IMR-90 (cell line): Measurements from ENCODE around the gene CCDC136. TPM values are rescaled to one million over a fixed set of nuclear protein-coding genes. Genes with fewer than 3 reads are reported as not detected.

ENCODE experiments used
- ATAC-seq: fragments of 200-7000 bp; cut with Tn5 transposase; 2 replicates; pipeline ENCODE4 v1.9.1; 2020; ENCODE audit warnings: low read depth, mild to moderate bottlenecking, moderate library complexity
- BruUV-seq: library from RNA; stranded (reverse); fragments of 400-500 nt; replicated peaks from 2 replicates; lab custom pipeline; 2021; lab: Mats Ljungman, UMichigan
- CTCF ChIA-PET: fragments of 300-600 bp; formaldehyde crosslinking; extraction: SDS; loops from one replicate; lab custom pipeline; 2021; ENCODE audit warnings: antibody characterized with exemption; lab: Yijun Ruan, JAX
- POLR2A ChIA-PET: fragments of 300-600 bp; sonication (Branson Sonifier 250); formaldehyde crosslinking; loops from one replicate; lab custom pipeline; 2022; ENCODE audit warnings: antibody characterized with exemption; ENCODE audit not compliant: unreplicated experiment; lab: Charles Lee
- DNase-seq: peaks from one replicate; pipeline ENCODE4 v3.0.0; 2013
- H2AFZ ChIP-seq: replicated peaks from 2 replicates; pipeline ENCODE3; 2013; ENCODE audit warnings: low read length, mild to moderate bottlenecking; ENCODE audit not compliant: poor library complexity
- H2AK5ac ChIP-seq: 2 replicates; pipeline ENCODE4 v1.6.1; 2013; ENCODE audit warnings: low read depth, low read length, inconsistent platforms
- H2AK9ac ChIP-seq: replicated peaks from 2 replicates; pipeline ENCODE3; 2013; ENCODE audit warnings: mild to moderate bottlenecking, low read depth, low read length, moderate library complexity; ENCODE audit not compliant: poor library complexity
- H2BK120ac ChIP-seq: 2 replicates; pipeline ENCODE4 v1.6.1; 2013; ENCODE audit warnings: low read depth, low read length, inconsistent platforms
- H2BK15ac ChIP-seq: 3 replicates; pipeline ENCODE4 v1.6.1; 2013; ENCODE audit warnings: low read depth, low read length, inconsistent platforms
- H2BK20ac ChIP-seq: 2 replicates; pipeline ENCODE4 v1.6.1; 2013; ENCODE audit warnings: low read depth, mild to moderate bottlenecking, inconsistent platforms, low read length, moderate library complexity
- H2BK5ac ChIP-seq: 2 replicates; pipeline ENCODE4 v1.6.1; 2013; ENCODE audit warnings: mild to moderate bottlenecking, low read depth, low read length, inconsistent platforms; ENCODE audit not compliant: poor library complexity, severe bottlenecking
- H3K14ac ChIP-seq: replicated peaks from 2 replicates; pipeline ENCODE4 v1.6.1; 2013; ENCODE audit warnings: low read depth, low read length, inconsistent platforms
- H3K18ac ChIP-seq: 2 replicates; pipeline ENCODE4 v1.6.1; 2013; ENCODE audit warnings: low read depth, low read length, control low read depth
- H3K23ac ChIP-seq: 2 replicates; pipeline ENCODE4 v1.6.1; 2013; ENCODE audit warnings: low read depth, low read length, inconsistent platforms
- H3K27ac ChIP-seq: 2 replicates; pipeline ENCODE4 v1.5.1; 2013; ENCODE audit warnings: mild to moderate bottlenecking, control low read depth, low read length; ENCODE audit not compliant: insufficient read depth
- H3K27me3 ChIP-seq: 2 replicates; pipeline ENCODE4 v1.6.1; 2013; ENCODE audit warnings: low read length; ENCODE audit not compliant: control insufficient read depth, insufficient read depth
- H3K36me3 ChIP-seq: 2 replicates; pipeline ENCODE4 v1.6.1; 2013; ENCODE audit warnings: low read length, mixed read lengths; ENCODE audit not compliant: control insufficient read depth, insufficient read depth
- H3K4ac ChIP-seq: 2 replicates; pipeline ENCODE4 v1.6.1; 2013; ENCODE audit warnings: low read depth, low read length, inconsistent platforms
- H3K4me1 ChIP-seq: 2 replicates; pipeline ENCODE4 v1.6.1; 2013; ENCODE audit warnings: low read length, mixed read lengths; ENCODE audit not compliant: control insufficient read depth, insufficient read depth
- H3K4me2 ChIP-seq: 2 replicates; pipeline ENCODE4 v1.6.1; 2013; ENCODE audit warnings: low read depth, mild to moderate bottlenecking, control low read depth, low read length, moderate library complexity
- H3K4me3 ChIP-seq: 2 replicates; pipeline ENCODE4 v1.5.1; 2013; ENCODE audit warnings: low read depth, mild to moderate bottlenecking, control low read depth, low read length, moderate library complexity; ENCODE audit not compliant: insufficient read depth
- H3K56ac ChIP-seq: 2 replicates; pipeline ENCODE4 v1.6.1; 2013; ENCODE audit warnings: low read length, inconsistent platforms; ENCODE audit not compliant: insufficient read depth; ENCODE audit errors: extremely low read depth
- H3K79me1 ChIP-seq, 2 experiments: 2 replicates each; pipeline ENCODE4 v1.6.1; 2013; ENCODE audit warnings: low read length in 2 of 2, inconsistent platforms in 1 of 2, low read depth in 1 of 2
- H3K9ac ChIP-seq: 2 replicates; pipeline ENCODE4 v1.6.1; 2013; ENCODE audit warnings: low read depth, low read length, control low read depth
- H3K9me1 ChIP-seq: 2 replicates; pipeline ENCODE4 v1.6.1; 2013; ENCODE audit warnings: low read length, inconsistent platforms; ENCODE audit not compliant: insufficient read depth
- H3K9me3 ChIP-seq: 2 replicates; pipeline ENCODE4 v1.6.1; 2013; ENCODE audit warnings: low read length; ENCODE audit not compliant: control insufficient read depth, insufficient read depth
- H4K20me1 ChIP-seq: 2 replicates; pipeline ENCODE4 v1.6.1; 2013; ENCODE audit warnings: low read length, inconsistent platforms; ENCODE audit not compliant: insufficient read depth
- H4K5ac ChIP-seq: 2 replicates; pipeline ENCODE4 v1.6.1; 2013; ENCODE audit warnings: mild to moderate bottlenecking, low read depth, low read length, control low read depth
- H4K8ac ChIP-seq, 2 experiments: 2 replicates each; pipeline ENCODE4 v1.6.1; 2013; ENCODE audit warnings: low read depth in 2 of 2, low read length in 2 of 2, control low read depth in 1 of 2, inconsistent platforms in 1 of 2
- H4K91ac ChIP-seq: 2 replicates; pipeline ENCODE4 v1.6.1; 2013; ENCODE audit warnings: low read depth, low read length, inconsistent platforms; ENCODE audit not compliant: insufficient read depth
- CHD1 ChIP-seq: IDR thresholded peaks from 2 replicates; pipeline ENCODE4 v1.6.1; 2012; ENCODE audit warnings: low read depth, low read length, improper control_type of control experiment
- MAZ ChIP-seq: IDR thresholded peaks from 2 replicates; pipeline ENCODE4 v1.6.1; 2012; ENCODE audit warnings: low read depth, mild to moderate bottlenecking, low read length, improper control_type of control experiment, moderate library complexity, borderline replicate concordance
- MXI1 ChIP-seq: IDR thresholded peaks from 2 replicates; pipeline ENCODE4 v1.6.1; 2012; ENCODE audit warnings: low read depth, mild to moderate bottlenecking, low read length, moderate library complexity, borderline replicate concordance
- WGBS, 2 experiments: methylation state at CpG; one replicate each; pipeline versions ENCODE4 v1.1.5 to v1.1.7; 2013; ENCODE audit warnings: missing lambda C conversion rate in 2 of 2; ENCODE audit not compliant: insufficient read length in 1 of 2; ENCODE audit errors: extremely low coverage in 2 of 2; 5-methylcytosine and 5-hydroxymethylcytosine counted together
- dilution Hi-C: fragments of 300-500 bp; cut with HindIII; formaldehyde crosslinking; loops from one replicate; pipeline ENCODE4 v1.14.3; 2018; ENCODE audit warnings: low sequenced_read_pairs; ENCODE audit not compliant: unreplicated experiment
- in situ Hi-C: fragments of 300-500 bp; cut with MboI; formaldehyde crosslinking; loops from 3 replicates; pipeline ENCODE4 v1.14.3; 2019; ENCODE audit warnings: low sequenced_read_pairs, inconsistent platforms, mixed read lengths
- intact Hi-C: fragments of 100-400 bp; cut with micrococcal nuclease; formaldehyde crosslinking; loops from 2 replicates; pipeline ENCODE4 v1.10.0; 2022
- polyA plus RNA-seq, 3 experiments: library from polyadenylated mRNA; depleted of rRNA; stranded (reverse); fragments of >200 nt; gene quantifications; 2 replicates each; pipeline ENCODE4 v1.2.3, GENCODE V29; 2012; ENCODE audit warnings: low replicate concordance in 1 of 3
- total RNA-seq: library from RNA; depleted of rRNA; stranded (reverse); fragments of >200 nt; gene quantifications from 2 replicates; pipeline ENCODE4 v1.2.3, GENCODE V29; 2012
- TF ChIP-seq, protein P1 (sequence below): fragments of 150-350 bp; IDR thresholded peaks from 2 replicates; pipeline ENCODE4 v1.6.1; 2016; ENCODE audit warnings: low read depth, mild to moderate bottlenecking, low read length, moderate library complexity, borderline replicate concordance

Gene CCDC136
- total and polyA plus RNA-seq, 2 of the 4 experiments (the other 2 are of a cell fraction), result 7.7 to 18.0 TPM

DNA sequence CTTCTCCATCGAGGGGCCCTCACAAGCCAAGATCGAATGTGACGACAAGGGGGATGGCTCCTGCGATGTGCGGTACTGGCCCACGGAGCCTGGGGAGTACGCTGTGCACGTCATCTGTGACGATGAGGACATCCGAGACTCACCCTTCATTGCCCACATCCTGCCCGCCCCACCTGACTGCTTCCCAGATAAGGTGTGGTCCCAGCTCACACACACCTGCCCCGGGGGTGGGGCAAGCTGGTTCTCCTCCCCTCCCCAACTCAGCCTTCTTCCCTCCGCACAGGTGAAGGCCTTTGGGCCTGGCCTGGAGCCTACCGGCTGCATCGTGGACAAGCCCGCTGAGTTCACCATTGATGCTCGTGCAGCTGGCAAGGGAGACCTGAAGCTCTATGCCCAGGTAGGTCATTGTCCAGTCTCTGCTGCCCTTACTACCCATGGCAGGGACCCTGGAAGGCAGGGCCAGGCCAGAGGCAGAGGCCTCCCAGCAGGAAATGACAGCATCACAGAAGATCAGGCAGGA, 49.5 kb downstream of the CCDC136 start:
- no peaks in the 10 kb centered on the region for H3K27me3 ChIP-seq

More for the DNA sequence above, 49.5 kb downstream of the CCDC136 start:
- no TSS peak for BruUV-seq
- WGBS, 2 experiments, result 93% methylated on average over 3 of the region's 17 CpGs; no CpG with 5 or more reads in 1 of the 2 experiments
- Histone ChIP-seq H3K9me3 (no peaks in the 10 kb centered on the region), H2AK9ac (peak overlapping the region; percentile 48), H3K79me1 (peaks cover 32 to 91% of the 10 kb centered on the region in 2 experiments), H2AFZ (no peak overlapping the region), H2BK15ac (no peak overlapping the region), H3K4me1 (peaks cover 9% of the 10 kb centered on the region), H3K23ac (no peak overlapping the region), H2BK20ac (no peak overlapping the region), H3K36me3 (peaks cover 97% of the 10 kb centered on the region), H4K8ac (no peak overlapping the region), H2BK5ac (no peak overlapping the region), H3K4me3 (no peak overlapping the region), H3K4me2 (no peak overlapping the region), H3K9me1 (no peaks in the 10 kb centered on the region; the same call in 1 of the 2 replicates), H4K5ac (no peak overlapping the region), H4K20me1 (peaks cover 99% of the 10 kb centered on the region), H3K18ac (no peak overlapping the region), H3K14ac (no peak overlapping the region), H2BK120ac (no peak overlapping the region), H3K9ac (no peak overlapping the region), H3K4ac (no peak overlapping the region), H2AK5ac (no peak overlapping the region), H3K56ac (no peak overlapping the region), H4K91ac (no peak overlapping the region), H3K27ac (no peak overlapping the region)
- intact Hi-C loops (no loop called here), in situ Hi-C loops (no loop called here), dilution Hi-C loops (no loop called here)
- DNase-seq (no peak), ATAC-seq (no peak; the same call in 1 of the 2 replicates)
- CTCF ChIA-PET, result no interaction called here
- POLR2A ChIA-PET, result no interaction called here
- TF ChIP-seq CHD1, result no peak
- TF ChIP-seq, protein P1, sequence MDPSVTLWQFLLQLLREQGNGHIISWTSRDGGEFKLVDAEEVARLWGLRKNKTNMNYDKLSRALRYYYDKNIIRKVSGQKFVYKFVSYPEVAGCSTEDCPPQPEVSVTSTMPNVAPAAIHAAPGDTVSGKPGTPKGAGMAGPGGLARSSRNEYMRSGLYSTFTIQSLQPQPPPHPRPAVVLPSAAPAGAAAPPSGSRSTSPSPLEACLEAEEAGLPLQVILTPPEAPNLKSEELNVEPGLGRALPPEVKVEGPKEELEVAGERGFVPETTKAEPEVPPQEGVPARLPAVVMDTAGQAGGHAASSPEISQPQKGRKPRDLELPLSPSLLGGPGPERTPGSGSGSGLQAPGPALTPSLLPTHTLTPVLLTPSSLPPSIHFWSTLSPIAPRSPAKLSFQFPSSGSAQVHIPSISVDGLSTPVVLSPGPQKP, result no peak
- TF ChIP-seq MAZ, result no peak
- TF ChIP-seq MXI1, result no peak
